H1 (cell line): ENCODE measurements around the gene DPRX. TPM values are rescaled to one million over a fixed set of nuclear protein-coding genes. Genes with fewer than 3 reads are reported as not detected.

Experiments
- CHD1 ChIP-seq: IDR thresholded peaks from 2 replicates; pipeline ENCODE4 v1.6.1; 2012; ENCODE audit warnings: low read depth, low read length, improper control_type of control experiment
- RXRA ChIP-seq: IDR thresholded peaks from 2 replicates; pipeline ENCODE4 v1.6.1; 2011; ENCODE audit warnings: low read depth, mild to moderate bottlenecking, low read length, moderate library complexity; ENCODE audit not compliant: insufficient read depth
- polyA plus RNA-seq, 7 experiments: library from polyadenylated mRNA; depleted of rRNA in 3 of 7; stranded (reverse) in 5 of 7; unstranded in 2 of 7; fragments of >200 nt in 5 of 7; fragments of 200-250 nt in 2 of 7; gene quantifications; 1 replicate in 5 of 7; 2 replicates in 1 of 7; 4 replicates in 1 of 7; pipeline versions ENCODE4 v1.2.1 to v1.2.3, GENCODE V29; 2011 to 2013; ENCODE audit warnings: missing spikeins in 2 of 7, mixed read lengths in 2 of 7
- total RNA-seq: library from RNA; stranded (reverse); fragmentation: NEBNext Ultra II Directional; extraction: Animal tissue kit (Norgen Biotek cat#: 25700); gene quantifications from 2 replicates; pipeline ENCODE4 v1.2.1, GENCODE V29; 2021

The DPRX gene
- total and polyA plus RNA-seq, 2 of the 8 experiments (the other 6 are each of a cell fraction or from before 2014, with no cell fraction given) = not detected

- TF ChIP-seq RXRA (no peak), CHD1 (no peak)
Measured at GRCh38 chr19:53597023-53597422, 34.8 kb upstream of the DPRX start (continued).
